ENCODE measurements around the gene C9orf50. TPM values are rescaled to one million over a fixed set of nuclear protein-coding genes. Genes with fewer than 3 reads are reported as not detected.
A peak's percentile ranks its signal among the peaks of the same experiment; 100 is the strongest.

C9orf50 gene
- total and polyA plus RNA-seq, 2 donors (not counting 1 experiment from before 2014, with no cell fraction given) = not detected

DNA sequence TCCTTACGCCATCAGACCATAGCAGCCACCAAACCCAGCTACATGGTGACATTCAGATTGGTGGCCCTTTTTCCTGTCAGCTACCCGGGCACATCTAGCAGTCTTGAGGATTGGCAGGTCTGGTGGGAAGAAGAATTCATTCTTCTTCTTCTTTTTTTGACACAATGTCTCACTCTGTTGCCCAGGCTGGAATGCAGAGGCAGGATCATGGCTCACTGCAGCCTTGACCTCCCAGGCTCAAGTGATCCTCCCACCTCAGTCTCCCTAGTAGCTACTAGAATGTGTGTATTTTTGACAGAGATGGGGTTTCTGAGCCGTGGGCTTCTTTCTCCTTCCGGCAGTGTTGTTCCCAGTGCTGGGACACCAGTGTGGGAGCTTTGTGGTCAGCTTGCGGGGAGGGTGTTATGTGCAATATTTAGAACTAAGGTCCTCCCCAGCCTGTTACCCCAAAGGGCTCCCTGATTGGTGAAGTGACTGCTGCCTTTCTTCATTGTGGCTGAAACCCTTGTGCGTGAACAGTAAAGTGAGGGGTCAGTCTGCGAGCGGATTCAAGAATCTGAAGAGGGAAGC lies 8.4 kb upstream of the C9orf50 start:
- Histone ChIP-seq H3K79me2 (ENCODE audit: control insufficient read depth, insufficient read depth, low read length) (peaks cover 79% of the 10 kb centered on the region), H3K36me3 (replicated peaks in 1 of 2; ENCODE audit: control extremely low read depth in 1 of 2, control insufficient read depth in 1 of 2, extremely low read depth in 1 of 2, insufficient read depth in 2 of 2, low read length in 1 of 2) (peaks cover 0 to 29% of the 10 kb centered on the region in 2 experiments), H3K9ac (ENCODE audit: low read length) (no peak overlapping the region), H3K27me3 (replicated peaks in 1 of 4; ENCODE audit: control extremely low read depth in 1 of 4, control insufficient read depth in 3 of 4, insufficient read depth in 4 of 4, low read length in 3 of 4) (no peaks in the 10 kb centered on the region), H3K27ac (ENCODE audit: low read length in 2 of 2) (peak overlapping the region in 1 of 2 donors; percentile 5), H4K20me1 (ENCODE audit: control insufficient read depth, insufficient read depth, low read length, poor library complexity, severe bottlenecking) (peaks cover 76% of the 10 kb centered on the region), H3K4me3 (ENCODE audit: control extremely low read depth in 1 of 5, extremely low read depth in 1 of 5, insufficient read depth in 1 of 5, low read depth in 2 of 5, low read length in 4 of 5) (no peak overlapping the region), H2AFZ (ENCODE audit: insufficient read depth, low read depth, low read length, poor library complexity, severe bottlenecking) (no peak overlapping the region), H3K4me2 (replicated peaks; ENCODE audit: low read depth, low read length, poor library complexity, severe bottlenecking) (no peak overlapping the region), H3K4me1 (ENCODE audit: control insufficient read depth in 2 of 2, insufficient read depth in 2 of 2, low read length in 2 of 2) (peaks cover 26 to 30% of the 10 kb centered on the region in 2 donors), H3K9me3 (ENCODE audit: control extremely low read depth in 1 of 3, control insufficient read depth in 2 of 3, insufficient read depth in 1 of 3, low read length in 2 of 3) (no peaks in the 10 kb centered on the region)
- no peaks in the 10 kb centered on the region for H3K27me3 Mint-ChIP-seq
- H3K4me3 Mint-ChIP-seq = no peak overlapping the region
- intact Hi-C loops (cut with micrococcal nuclease) = loop anchor here (5.0 to 10.0 kb wide), 3 partner anchors 153 to 685 kb away; partner anchors contain the start of genes DOLK, NUP188 and TOR1B
- no peak overlapping the region for H3K27ac Mint-ChIP-seq
- 100% methylated on average over 3 of the region's 8 CpGs for WGBS (ENCODE audit: insufficient coverage)
- ATAC-seq (ENCODE audit: low read depth) (no peak), DNase-seq (no peak)
- H3K9me3 Mint-ChIP-seq (ENCODE audit: insufficient read depth) = no peaks in the 10 kb centered on the region
- ChIA-PET POLR2A (interaction anchor here (0.6 kb wide), 1 partner anchor 806 kb away, joined by 9 read pairs; no protein-coding TSS in a partner anchor), CTCF (interaction anchor here (2.2 to 12.5 kb wide), 3 partner anchors 12 to 494 kb away, joined by 5 to 269 read pairs (median 66); partner anchors contain the start of gene ASB6)
- peaks cover 51% of the 10 kb centered on the region for H3K4me1 Mint-ChIP-seq
- TF ChIP-seq, protein P1, sequence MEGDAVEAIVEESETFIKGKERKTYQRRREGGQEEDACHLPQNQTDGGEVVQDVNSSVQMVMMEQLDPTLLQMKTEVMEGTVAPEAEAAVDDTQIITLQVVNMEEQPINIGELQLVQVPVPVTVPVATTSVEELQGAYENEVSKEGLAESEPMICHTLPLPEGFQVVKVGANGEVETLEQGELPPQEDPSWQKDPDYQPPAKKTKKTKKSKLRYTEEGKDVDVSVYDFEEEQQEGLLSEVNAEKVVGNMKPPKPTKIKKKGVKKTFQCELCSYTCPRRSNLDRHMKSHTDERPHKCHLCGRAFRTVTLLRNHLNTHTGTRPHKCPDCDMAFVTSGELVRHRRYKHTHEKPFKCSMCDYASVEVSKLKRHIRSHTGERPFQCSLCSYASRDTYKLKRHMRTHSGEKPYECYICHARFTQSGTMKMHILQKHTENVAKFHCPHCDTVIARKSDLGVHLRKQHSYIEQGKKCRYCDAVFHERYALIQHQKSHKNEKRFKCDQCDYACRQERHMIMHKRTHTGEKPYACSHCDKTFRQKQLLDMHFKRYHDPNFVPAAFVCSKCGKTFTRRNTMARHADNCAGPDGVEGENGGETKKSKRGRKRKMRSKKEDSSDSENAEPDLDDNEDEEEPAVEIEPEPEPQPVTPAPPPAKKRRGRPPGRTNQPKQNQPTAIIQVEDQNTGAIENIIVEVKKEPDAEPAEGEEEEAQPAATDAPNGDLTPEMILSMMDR (IDR thresholded peaks at IDR 0.05) = no peak
- no peak for TF ChIP-seq EZH2 (IDR thresholded peaks at IDR 0.05; ENCODE audit: borderline replicate concordance, insufficient read depth, low read depth, low read length, poor library complexity, severe bottlenecking)

DNA sequence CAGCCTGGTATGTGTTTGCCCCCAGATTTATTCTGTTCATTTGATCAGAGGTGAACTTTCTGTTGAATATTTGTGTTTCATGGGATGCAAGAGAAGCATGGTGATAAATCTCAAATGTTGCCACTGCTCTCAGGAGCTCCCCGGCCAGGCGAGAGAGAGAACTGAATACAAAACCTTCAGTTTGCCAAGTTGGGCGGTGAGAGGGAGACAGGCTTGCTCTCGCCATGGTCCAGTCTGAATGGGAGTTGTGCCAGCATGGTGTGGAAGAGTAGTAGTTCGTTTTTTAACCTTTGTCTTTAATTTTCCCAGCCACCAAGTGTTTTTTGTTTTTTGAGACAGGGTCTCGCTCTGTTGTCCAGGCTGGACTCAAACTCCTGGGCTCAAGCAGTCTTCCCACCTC lies 7.8 kb upstream of the C9orf50 start:
- TF ChIP-seq, protein P1 (IDR thresholded peaks at IDR 0.05) = no peak
- TF ChIP-seq EZH2 (IDR thresholded peaks at IDR 0.05; ENCODE audit: borderline replicate concordance, insufficient read depth, low read depth, low read length, poor library complexity, severe bottlenecking) = no peak
- no peak overlapping the region for H3K4me3 Mint-ChIP-seq
- no peak overlapping the region for H3K4me2 ChIP-seq (replicated peaks; ENCODE audit: low read depth, low read length, poor library complexity, severe bottlenecking)
- peak overlapping the region in 1 of 2 donors; percentile 5 for H3K27ac ChIP-seq (ENCODE audit: low read length in 2 of 2)
- peaks cover 79% of the 10 kb centered on the region for H3K79me2 ChIP-seq (ENCODE audit: control insufficient read depth, insufficient read depth, low read length)
- DNase-seq (no peak), ATAC-seq (ENCODE audit: low read depth) (no peak)
- no peaks in the 10 kb centered on the region for H3K9me3 Mint-ChIP-seq (ENCODE audit: insufficient read depth)
- peaks cover 70% of the 10 kb centered on the region for H4K20me1 ChIP-seq (ENCODE audit: control insufficient read depth, insufficient read depth, low read length, poor library complexity, severe bottlenecking)
- H3K27me3 Mint-ChIP-seq = no peaks in the 10 kb centered on the region
- peaks cover 0 to 25% of the 10 kb centered on the region in 2 experiments for H3K36me3 ChIP-seq (replicated peaks in 1 of 2; ENCODE audit: control extremely low read depth in 1 of 2, control insufficient read depth in 1 of 2, extremely low read depth in 1 of 2, insufficient read depth in 2 of 2, low read length in 1 of 2)
- H3K9me3 ChIP-seq (ENCODE audit: control extremely low read depth in 1 of 3, control insufficient read depth in 2 of 3, insufficient read depth in 1 of 3, low read length in 2 of 3) = no peaks in the 10 kb centered on the region
- no peak overlapping the region for H2AFZ ChIP-seq (ENCODE audit: insufficient read depth, low read depth, low read length, poor library complexity, severe bottlenecking)
- no peak overlapping the region for H3K4me3 ChIP-seq (ENCODE audit: control extremely low read depth in 1 of 5, extremely low read depth in 1 of 5, insufficient read depth in 1 of 5, low read depth in 2 of 5, low read length in 4 of 5)
- ChIA-PET CTCF (interaction anchor here (2.2 to 12.5 kb wide), 3 partner anchors 13 to 494 kb away, joined by 5 to 269 read pairs (median 66); partner anchors contain the start of gene ASB6), POLR2A (interaction anchor here (0.6 kb wide), 2 partner anchors 328 to 807 kb away, joined by 6 to 9 read pairs; no protein-coding TSS in a partner anchor)
- peaks cover 56% of the 10 kb centered on the region for H3K4me1 Mint-ChIP-seq
- no peak overlapping the region for H3K27ac Mint-ChIP-seq
- WGBS (ENCODE audit: insufficient coverage) = 100% methylated on average over 4 of the region's 6 CpGs
- intact Hi-C loops (cut with micrococcal nuclease) = loop anchor here (5.0 to 10.0 kb wide), 3 partner anchors 154 to 684 kb away; partner anchors contain the start of genes DOLK, NUP188 and TOR1B
- peaks cover 29 to 34% of the 10 kb centered on the region in 2 donors for H3K4me1 ChIP-seq (ENCODE audit: control insufficient read depth in 2 of 2, insufficient read depth in 2 of 2, low read length in 2 of 2)
- no peaks in the 10 kb centered on the region for H3K27me3 ChIP-seq (replicated peaks in 1 of 4; ENCODE audit: control extremely low read depth in 1 of 4, control insufficient read depth in 3 of 4, insufficient read depth in 4 of 4, low read length in 3 of 4)
- no peak overlapping the region for H3K9ac ChIP-seq (ENCODE audit: low read length)

Data from B cell (primary cell).